ENCODE data around the gene SMYD2.

SMYD2 gene

GRCh38 chr1:214282630-214283242 is 1.8 kb downstream of the SMYD2 start:
- no peak for DNase-seq
- H3K27ac ChIP-seq (ENCODE audit: low read length), result 0 out of 2 replicates have a peak overlapping the region, but pooled peaks have one; percentile 66
- H3K9ac ChIP-seq (ENCODE audit: low read depth, low read length), result peak overlapping the region; percentile 94
- no peaks in the 10 kb centered on the region for H3K36me3 ChIP-seq (ENCODE audit: insufficient read depth, low read length)
- peaks cover 43% of the 10 kb centered on the region for H3K4me1 ChIP-seq (ENCODE audit: insufficient read depth, low read length)
- no peaks in the 10 kb centered on the region for H4K20me1 ChIP-seq (ENCODE audit: insufficient read depth, low read length)
- ATAC-seq (ENCODE audit: insufficient read depth, low read depth), result no peak
- peak overlapping the region; percentile 79 for H3K4me2 ChIP-seq (ENCODE audit: insufficient read depth, low read length)
- peaks cover 52% of the 10 kb centered on the region for H3K79me2 ChIP-seq (ENCODE audit: insufficient read depth, low read length)
- H3K27me3 ChIP-seq (ENCODE audit: insufficient read depth, low read length, poor library complexity), result no peaks in the 10 kb centered on the region
- no peaks in the 10 kb centered on the region for H3K9me3 ChIP-seq (ENCODE audit: insufficient read depth, low read length, severe bottlenecking)
- peak overlapping the region; percentile 80; the same call in 1 of the 2 replicates for H2AFZ ChIP-seq (ENCODE audit: low read depth, low read length)
- H3K4me3 ChIP-seq (ENCODE audit: low read depth in 1 of 2, low read length in 2 of 2), result peak overlapping the region in 1 of 2 experiments; percentile 69; a peak in 2 of 4 replicates
- TF ChIP-seq EZH2 (IDR thresholded peaks at IDR 0.05; ENCODE audit: borderline replicate concordance, low read depth, low read length, severe bottlenecking), result no peak
- no peak for TF ChIP-seq CTCF (IDR thresholded peaks at IDR 0.05; ENCODE audit: borderline replicate concordance, extremely low read depth, low read length, poor library complexity, severe bottlenecking)

DNA sequence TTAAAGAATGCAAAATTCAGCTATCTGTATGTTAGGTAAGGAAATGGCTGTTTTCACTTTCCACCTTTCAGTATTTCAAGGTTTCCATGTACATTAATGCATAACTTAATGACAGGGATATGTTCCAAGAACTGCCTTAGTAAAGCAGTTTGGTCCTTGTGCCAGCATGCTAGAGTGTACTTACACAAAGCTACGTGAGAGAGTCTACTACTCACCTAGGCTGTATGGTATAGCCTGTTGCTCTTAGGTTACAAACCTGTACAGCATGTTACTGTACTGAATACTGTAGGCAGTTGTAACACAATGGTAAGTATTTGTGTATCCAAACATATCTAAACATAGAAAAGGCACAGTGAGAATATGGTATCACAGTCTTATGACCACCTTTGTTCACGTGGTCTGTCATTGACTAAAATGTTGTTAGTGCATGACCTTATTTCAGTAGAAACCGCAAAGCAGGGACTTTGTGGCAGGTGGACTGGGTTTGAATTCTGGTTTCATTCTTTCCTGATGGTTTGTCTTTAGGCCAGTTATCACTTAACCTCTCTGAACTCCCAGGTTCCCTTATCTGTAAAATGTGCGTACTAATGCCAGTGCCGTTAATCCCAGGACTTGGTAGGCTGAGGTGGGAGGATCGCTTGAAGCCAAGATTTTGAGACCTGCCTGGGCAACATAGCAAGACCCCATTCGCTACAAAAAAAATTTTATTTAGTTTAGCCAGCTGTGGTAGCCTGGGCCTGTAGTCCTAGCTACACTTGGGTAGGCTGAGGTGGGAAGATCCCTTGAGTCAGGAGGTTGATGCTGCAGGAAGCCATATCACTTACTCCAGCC is 4.9 kb downstream of the SMYD2 start:
- no peak overlapping the region for H3K4me2 ChIP-seq (ENCODE audit: insufficient read depth, low read length)
- TF ChIP-seq CTCF (IDR thresholded peaks at IDR 0.05; ENCODE audit: borderline replicate concordance, extremely low read depth, low read length, poor library complexity, severe bottlenecking) (no peak), EZH2 (IDR thresholded peaks at IDR 0.05; ENCODE audit: borderline replicate concordance, low read depth, low read length, severe bottlenecking) (no peak)
- no peak overlapping the region for H3K9ac ChIP-seq (ENCODE audit: low read depth, low read length)
- ATAC-seq (ENCODE audit: insufficient read depth, low read depth) (no peak), DNase-seq (no peak)
- H4K20me1 ChIP-seq (ENCODE audit: insufficient read depth, low read length), result no peaks in the 10 kb centered on the region; the same call in 1 of the 2 replicates
- no peaks in the 10 kb centered on the region for H3K9me3 ChIP-seq (ENCODE audit: insufficient read depth, low read length, severe bottlenecking)
- H3K36me3 ChIP-seq (ENCODE audit: insufficient read depth, low read length), result peaks cover 7% of the 10 kb centered on the region; the same call in 1 of the 2 replicates
- H3K4me3 ChIP-seq (ENCODE audit: low read depth in 1 of 2, low read length in 2 of 2), result no peak overlapping the region
- peaks cover 70% of the 10 kb centered on the region for H3K79me2 ChIP-seq (ENCODE audit: insufficient read depth, low read length)
- no peaks in the 10 kb centered on the region for H3K27me3 ChIP-seq (ENCODE audit: insufficient read depth, low read length, poor library complexity)
- peaks cover 25% of the 10 kb centered on the region for H3K4me1 ChIP-seq (ENCODE audit: insufficient read depth, low read length)
- no peak overlapping the region for H2AFZ ChIP-seq (ENCODE audit: low read depth, low read length)
- H3K27ac ChIP-seq (ENCODE audit: low read length), result no peak overlapping the region

DNA sequence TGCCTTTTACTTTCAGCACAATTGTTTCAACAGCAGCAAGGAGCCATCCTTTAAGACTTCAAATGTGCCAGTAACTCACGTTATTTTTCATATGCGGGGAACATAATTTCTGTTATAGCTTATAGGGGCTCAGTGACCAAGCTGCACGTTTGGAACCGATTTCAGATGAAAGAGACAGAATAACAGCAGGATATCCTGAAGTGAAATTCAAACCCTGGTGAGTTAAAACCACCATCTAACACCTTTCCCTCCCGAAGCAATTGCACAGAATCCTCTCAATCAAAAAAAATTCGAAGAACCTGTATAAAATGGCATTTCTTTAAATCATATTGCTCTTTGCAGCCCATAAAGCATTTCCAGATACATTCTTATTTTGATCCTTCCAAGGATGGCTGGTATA is 6.9 kb downstream of the SMYD2 start:
- no peak overlapping the region for H2AFZ ChIP-seq (ENCODE audit: low read depth, low read length)
- no peak overlapping the region for H3K4me3 ChIP-seq (ENCODE audit: low read depth in 1 of 2, low read length in 2 of 2)
- H3K4me2 ChIP-seq (ENCODE audit: insufficient read depth, low read length), result no peak overlapping the region
- H4K20me1 ChIP-seq (ENCODE audit: insufficient read depth, low read length), result no peaks in the 10 kb centered on the region; the same call in 1 of the 2 replicates
- peak; percentile 55; the same call in 2 of the 3 replicates for ATAC-seq (ENCODE audit: insufficient read depth, low read depth)
- H3K27me3 ChIP-seq (ENCODE audit: insufficient read depth, low read length, poor library complexity), result no peaks in the 10 kb centered on the region
- TF ChIP-seq EZH2 (IDR thresholded peaks at IDR 0.05; ENCODE audit: borderline replicate concordance, low read depth, low read length, severe bottlenecking) (no peak), CTCF (IDR thresholded peaks at IDR 0.05; ENCODE audit: borderline replicate concordance, extremely low read depth, low read length, poor library complexity, severe bottlenecking) (no peak)
- H3K9ac ChIP-seq (ENCODE audit: low read depth, low read length), result no peak overlapping the region
- H3K79me2 ChIP-seq (ENCODE audit: insufficient read depth, low read length), result peaks cover 75% of the 10 kb centered on the region
- H3K9me3 ChIP-seq (ENCODE audit: insufficient read depth, low read length, severe bottlenecking), result no peaks in the 10 kb centered on the region
- DNase-seq, result no peak
- peaks cover 7% of the 10 kb centered on the region; the same call in 1 of the 2 replicates for H3K36me3 ChIP-seq (ENCODE audit: insufficient read depth, low read length)
- H3K4me1 ChIP-seq (ENCODE audit: insufficient read depth, low read length), result peaks cover 12% of the 10 kb centered on the region
- H3K27ac ChIP-seq (ENCODE audit: low read length), result no peak overlapping the region

All from DND-41 (cell line).